ENCODE measurements around the gene LAG3.

LAG3 gene

GRCh38 chr12:6772726-6773589 lies 638 bp downstream of the LAG3 start:
- no peak for DNase-seq

- no peak for DNase-seq
These were observed 1.5 kb downstream of the LAG3 start for GRCh38 chr12:6773590-6774351.

GRCh38 chr12:6774499-6775062 lies 2.3 kb downstream of the LAG3 start:
- no peak for DNase-seq

- DNase-seq, result no peak
These were observed 3.2 kb downstream of the LAG3 start for GRCh38 chr12:6775185-6776174.

- no peak for DNase-seq
These were observed 5.1 kb downstream of the LAG3 start for GRCh38 chr12:6777386-6777785.

GRCh38 chr12:6778217-6778573 lies 5.9 kb downstream of the LAG3 start:
- no peak for DNase-seq

GRCh38 chr12:6778574-6779550 lies 6.5 kb downstream of the LAG3 start:
- DNase-seq, result peak; percentile 82 to 83

- no peak for DNase-seq
These were observed 7.5 kb downstream of the LAG3 start for GRCh38 chr12:6779708-6780432.

GRCh38 chr12:6780573-6780972 lies 8.3 kb downstream of the LAG3 start:
- no peak for DNase-seq

- DNase-seq, result no peak
These were observed 9.8 kb downstream of the LAG3 start for GRCh38 chr12:6782119-6782518.

GRCh38 chr12:6782850-6783566 lies 10.7 kb downstream of the LAG3 start:
- no peak for DNase-seq

GRCh38 chr12:6783828-6784227 lies 11.5 kb downstream of the LAG3 start:
- no peak for DNase-seq

- DNase-seq, result no peak
These were observed 12.0 kb downstream of the LAG3 start for GRCh38 chr12:6784296-6784695.

GRCh38 chr12:6784761-6785160 lies 12.4 kb downstream of the LAG3 start:
- no peak for DNase-seq

- DNase-seq, result no peak
These were observed 14.2 kb downstream of the LAG3 start for GRCh38 chr12:6786416-6787094.

GRCh38 chr12:6787309-6787708 lies 15.0 kb downstream of the LAG3 start:
- no peak for DNase-seq

- peak in 1 of 2 experiments; percentile 46 for DNase-seq
These were observed 16.9 kb downstream of the LAG3 start, which contains the start of gene CD4 for GRCh38 chr12:6788972-6789924. TSS of gene CD4 (plus strand) at chr12:6789528. CDS start at chr12:6800139, 10,611 bp downstream.

Measured in AML-193 (cell line).